ENCODE results near the gene PKIB. TPM values are rescaled to one million over a fixed set of nuclear protein-coding genes. Genes with fewer than 3 reads are reported as not detected.

PKIB gene
- total and polyA plus RNA-seq, 2 donors (not counting 3 experiments of a cell fraction or from before 2014, with no cell fraction given) = not detected

GRCh38 chr6:122701666-122702065, 91.5 kb downstream of the PKIB start:
- dilution Hi-C loops (cut with MboI; ENCODE audit: extremely low pct_ligation_motif_present, low sequenced_read_pairs) = no loop called here
- peaks cover 2% of the 10 kb centered on the region for H3K4me1 ChIP-seq (ENCODE audit: control insufficient read depth, extremely low read depth, insufficient read depth, low read length)

More at GRCh38 chr6:122701666-122702065, 91.5 kb downstream of the PKIB start:
- TF ChIP-seq FOS (IDR thresholded peaks at IDR 0.05; ENCODE audit: borderline replicate concordance, insufficient read depth, low read length) = no peak
- TF ChIP-seq CTCF (IDR thresholded peaks at IDR 0.05; ENCODE audit: extremely low read depth in 1 of 2, insufficient read depth in 1 of 2, low read depth in 1 of 2, low read length in 2 of 2) = no peak
- TF ChIP-seq POLR2A (IDR thresholded peaks at IDR 0.05; ENCODE audit: low read depth, low read length) = no peak
- TF ChIP-seq MYC (IDR thresholded peaks at IDR 0.05; ENCODE audit: low read depth, low read length) = no peak
- TF ChIP-seq GATA2 (IDR thresholded peaks at IDR 0.05; ENCODE audit: insufficient read depth, insufficient read length, low read depth, low read length) = no peak
- TF ChIP-seq POLR2AphosphoS5 (IDR thresholded peaks at IDR 0.05; ENCODE audit: insufficient read depth, low read depth, low read length) = no peak
- no peak for TF ChIP-seq EZH2 (IDR thresholded peaks at IDR 0.05; ENCODE audit: borderline replicate concordance, low read depth, low read length, severe bottlenecking)
- no peak for TF ChIP-seq MAX (IDR thresholded peaks at IDR 0.05; ENCODE audit: insufficient read depth, insufficient read length)
- TF ChIP-seq JUN (IDR thresholded peaks at IDR 0.05; ENCODE audit: borderline replicate concordance, insufficient read depth, insufficient read length, low read depth) = no peak
- Histone ChIP-seq H3K27ac (ENCODE audit: insufficient read depth, low read depth, low read length) (no peak overlapping the region), H3K4me2 (ENCODE audit: insufficient read depth, low read length) (no peak overlapping the region), H3K4me3 (replicated peaks in 1 of 3; ENCODE audit: insufficient read depth in 1 of 3, low read depth in 1 of 3, low read length in 3 of 3) (no peak overlapping the region), H4K20me1 (replicated peaks; ENCODE audit: control insufficient read depth, extremely low read depth, insufficient read depth, low read length) (no peaks in the 10 kb centered on the region), H3K9me1 (replicated peaks; ENCODE audit: control insufficient read depth, extremely low read depth, insufficient read depth, low read length) (no peaks in the 10 kb centered on the region), H2AFZ (ENCODE audit: low read depth, low read length) (no peak overlapping the region), H3K36me3 (ENCODE audit: control insufficient read depth in 2 of 2, extremely low read depth in 1 of 2, insufficient read depth in 2 of 2, low read length in 2 of 2) (no peaks in the 10 kb centered on the region), H3K79me2 (ENCODE audit: control insufficient read depth, insufficient read depth, low read length) (no peaks in the 10 kb centered on the region), H3K9me3 (replicated peaks; ENCODE audit: control insufficient read depth, insufficient read depth, low read length) (no peaks in the 10 kb centered on the region), H3K9ac (replicated peaks; ENCODE audit: extremely low read depth, insufficient read depth, low read length) (no peak overlapping the region), H3K27me3 (ENCODE audit: control insufficient read depth in 2 of 2, insufficient read depth in 2 of 2, low read length in 2 of 2) (no peaks in the 10 kb centered on the region)
- FAIRE-seq = no peak
- no peak for DNase-seq (ENCODE audit: low read depth, low spot score)
- ChIA-PET POLR2A (no interaction called here), CTCF (no interaction called here)
- intact Hi-C loops (cut with micrococcal nuclease) = no loop called here
- BruUV-seq (replicated peaks) = no TSS peak

Data from endothelial cell of umbilical vein (primary cell).